ENCODE measurements around the gene ZFAND2B. TPM values are rescaled to one million over a fixed set of nuclear protein-coding genes. Genes with fewer than 3 reads are reported as not detected.
"Not testable (repeated sequence)": the region's sequence is repeated elsewhere in the genome, so short reads cannot be mapped to it uniquely, and the experiment has no call there.

Gene ZFAND2B
- total RNA-seq, 1 experiment from 2014 or later: 25.7 TPM

GRCh38 chr2:219197388-219197787 is 9.2 kb upstream of the ZFAND2B start:
- Mint-ChIP-seq H3K4me1 (ENCODE audit: low read depth, unreplicated experiment) (no peaks in the 10 kb centered on the region), H3K27ac (ENCODE audit: unreplicated experiment) (no peak overlapping the region), H3K36me3 (ENCODE audit: insufficient read depth, unreplicated experiment) (no peaks in the 10 kb centered on the region), H3K27me3 (ENCODE audit: unreplicated experiment) (peaks cover 25% of the 10 kb centered on the region), H3K4me3 (ENCODE audit: low read depth, unreplicated experiment) (no peak overlapping the region), H3K9me3 (ENCODE audit: low read depth, unreplicated experiment) (no peaks in the 10 kb centered on the region)
- BruUV-seq (replicated peaks): no TSS peak
- intact Hi-C loops (cut with micrococcal nuclease; ENCODE audit: unreplicated experiment): no loop called here
- CTCF ChIA-PET: no interaction called here
- TF ChIP-seq CTCF (IDR thresholded peaks at IDR 0.05; ENCODE audit: unreplicated experiment): no peak
- no peak for DNase-seq

GRCh38 chr2:219198974-219199373 is 7.6 kb upstream of the ZFAND2B start:
- Mint-ChIP-seq H3K36me3 (ENCODE audit: insufficient read depth, unreplicated experiment) (no peaks in the 10 kb centered on the region), H3K27ac (ENCODE audit: unreplicated experiment) (no peak overlapping the region), H3K9me3 (ENCODE audit: low read depth, unreplicated experiment) (no peaks in the 10 kb centered on the region), H3K27me3 (ENCODE audit: unreplicated experiment) (peaks cover 25% of the 10 kb centered on the region), H3K4me1 (ENCODE audit: low read depth, unreplicated experiment) (no peaks in the 10 kb centered on the region), H3K4me3 (ENCODE audit: low read depth, unreplicated experiment) (no peak overlapping the region)
- TF ChIP-seq CTCF (IDR thresholded peaks at IDR 0.05; ENCODE audit: unreplicated experiment): no peak
- intact Hi-C loops (cut with micrococcal nuclease; ENCODE audit: unreplicated experiment): no loop called here
- no peak for DNase-seq
- CTCF ChIA-PET: no interaction called here
- BruUV-seq (replicated peaks): no TSS peak

- Mint-ChIP-seq H3K36me3 (ENCODE audit: insufficient read depth, unreplicated experiment) (no peaks in the 10 kb centered on the region), H3K4me1 (ENCODE audit: low read depth, unreplicated experiment) (no peaks in the 10 kb centered on the region), H3K9me3 (ENCODE audit: low read depth, unreplicated experiment) (no peaks in the 10 kb centered on the region), H3K4me3 (ENCODE audit: low read depth, unreplicated experiment) (no peak overlapping the region), H3K27me3 (ENCODE audit: unreplicated experiment) (peaks cover 25% of the 10 kb centered on the region), H3K27ac (ENCODE audit: unreplicated experiment) (no peak overlapping the region)
- CTCF ChIA-PET: no interaction called here
- intact Hi-C loops (cut with micrococcal nuclease; ENCODE audit: unreplicated experiment): no loop called here
- no peak for DNase-seq
- no peak for TF ChIP-seq CTCF (IDR thresholded peaks at IDR 0.05; ENCODE audit: unreplicated experiment)
- no TSS peak for BruUV-seq (replicated peaks)
Measured at GRCh38 chr2:219199470-219200211, 6.9 kb upstream of the ZFAND2B start.

GRCh38 chr2:219200502-219201326 is 5.9 kb upstream of the ZFAND2B start:
- intact Hi-C loops (cut with micrococcal nuclease; ENCODE audit: unreplicated experiment); H3K4me3 Mint-ChIP-seq (ENCODE audit: low read depth, unreplicated experiment); CTCF ChIA-PET; H3K4me1 Mint-ChIP-seq (ENCODE audit: low read depth, unreplicated experiment); DNase-seq; H3K27ac Mint-ChIP-seq (ENCODE audit: unreplicated experiment); H3K9me3 Mint-ChIP-seq (ENCODE audit: low read depth, unreplicated experiment); BruUV-seq (replicated peaks); H3K36me3 Mint-ChIP-seq (ENCODE audit: insufficient read depth, unreplicated experiment): not testable (repeated sequence)
- peaks cover 20% of the 10 kb centered on the region for H3K27me3 Mint-ChIP-seq (ENCODE audit: unreplicated experiment)

- H3K36me3 Mint-ChIP-seq (ENCODE audit: insufficient read depth, unreplicated experiment); H3K4me3 Mint-ChIP-seq (ENCODE audit: low read depth, unreplicated experiment); intact Hi-C loops (cut with micrococcal nuclease; ENCODE audit: unreplicated experiment); BruUV-seq (replicated peaks); CTCF ChIA-PET; H3K4me1 Mint-ChIP-seq (ENCODE audit: low read depth, unreplicated experiment); H3K27ac Mint-ChIP-seq (ENCODE audit: unreplicated experiment); DNase-seq; H3K9me3 Mint-ChIP-seq (ENCODE audit: low read depth, unreplicated experiment): not testable (repeated sequence)
- peaks cover 16% of the 10 kb centered on the region for H3K27me3 Mint-ChIP-seq (ENCODE audit: unreplicated experiment)
Measured at GRCh38 chr2:219201331-219201730, 5.3 kb upstream of the ZFAND2B start.
